Measurements from ENCODE around the gene SYT2.
"Not testable (repeated sequence)": the region's sequence is repeated elsewhere in the genome, so short reads cannot be mapped to it uniquely, and the experiment has no call there.

The SYT2 gene

GRCh38 chr1:202625416-202626360 lies 84.6 kb downstream of the SYT2 start:
- Histone ChIP-seq H2AFZ (ENCODE audit: low read depth, low read length) (no peak overlapping the region), H3K27ac (ENCODE audit: low read length) (no peak overlapping the region), H3K9me3 (ENCODE audit: insufficient read depth, low read length, severe bottlenecking) (no peaks in the 10 kb centered on the region), H3K4me3 (ENCODE audit: low read depth in 1 of 2, low read length in 2 of 2) (no peak overlapping the region), H3K4me2 (ENCODE audit: insufficient read depth, low read length) (no peak overlapping the region), H3K79me2 (ENCODE audit: insufficient read depth, low read length) (no peaks in the 10 kb centered on the region), H3K36me3 (ENCODE audit: insufficient read depth, low read length) (no peaks in the 10 kb centered on the region), H3K9ac (ENCODE audit: low read depth, low read length) (no peak overlapping the region), H3K27me3 (ENCODE audit: insufficient read depth, low read length, poor library complexity) (no peaks in the 10 kb centered on the region), H3K4me1 (ENCODE audit: insufficient read depth, low read length) (peaks cover 11% of the 10 kb centered on the region), H4K20me1 (ENCODE audit: insufficient read depth, low read length) (peaks cover 7% of the 10 kb centered on the region; the same call in 1 of the 2 replicates)
- TF ChIP-seq CTCF (IDR thresholded peaks at IDR 0.05; ENCODE audit: borderline replicate concordance, extremely low read depth, low read length, poor library complexity, severe bottlenecking), result peak; percentile 70
- TF ChIP-seq EZH2 (IDR thresholded peaks at IDR 0.05; ENCODE audit: borderline replicate concordance, low read depth, low read length, severe bottlenecking), result no peak
- ATAC-seq (ENCODE audit: insufficient read depth, low read depth) (peak; percentile 74), DNase-seq (peak; percentile 68)

DNA sequence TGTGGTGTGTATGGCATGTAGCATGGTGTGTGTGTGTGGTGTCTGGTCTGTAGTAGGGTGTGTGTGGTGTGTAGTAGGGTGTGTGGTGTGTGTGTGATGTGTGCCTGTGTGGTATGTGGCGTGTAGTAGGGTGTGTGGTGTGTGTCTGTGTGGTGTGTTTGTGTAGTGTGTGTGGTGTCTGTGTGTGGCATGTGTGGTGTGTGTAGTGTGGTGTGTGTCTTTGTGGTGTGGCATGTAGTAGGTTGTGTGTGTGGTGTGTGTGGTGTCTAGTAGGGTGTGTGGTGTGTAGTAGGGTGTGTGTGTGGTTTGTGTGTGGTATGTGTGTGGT lies 85.5 kb downstream of the SYT2 start:
- Histone ChIP-seq H3K4me3 (ENCODE audit: low read depth in 1 of 2, low read length in 2 of 2) (no peak overlapping the region), H2AFZ (ENCODE audit: low read depth, low read length) (no peak overlapping the region), H3K27ac (ENCODE audit: low read length) (no peak overlapping the region), H3K4me2 (ENCODE audit: insufficient read depth, low read length) (no peak overlapping the region), H3K36me3 (ENCODE audit: insufficient read depth, low read length) (no peaks in the 10 kb centered on the region), H3K9me3 (ENCODE audit: insufficient read depth, low read length, severe bottlenecking) (no peaks in the 10 kb centered on the region), H4K20me1 (ENCODE audit: insufficient read depth, low read length) (peaks cover 7% of the 10 kb centered on the region; the same call in 1 of the 2 replicates), H3K9ac (ENCODE audit: low read depth, low read length) (no peak overlapping the region), H3K27me3 (ENCODE audit: insufficient read depth, low read length, poor library complexity) (no peaks in the 10 kb centered on the region), H3K79me2 (ENCODE audit: insufficient read depth, low read length) (no peaks in the 10 kb centered on the region), H3K4me1 (ENCODE audit: insufficient read depth, low read length) (peaks cover 11% of the 10 kb centered on the region)
- DNase-seq (no peak), ATAC-seq (ENCODE audit: insufficient read depth, low read depth) (no peak)
- TF ChIP-seq EZH2 (IDR thresholded peaks at IDR 0.05; ENCODE audit: borderline replicate concordance, low read depth, low read length, severe bottlenecking) (no peak), CTCF (IDR thresholded peaks at IDR 0.05; ENCODE audit: borderline replicate concordance, extremely low read depth, low read length, poor library complexity, severe bottlenecking) (no peak)

DNA sequence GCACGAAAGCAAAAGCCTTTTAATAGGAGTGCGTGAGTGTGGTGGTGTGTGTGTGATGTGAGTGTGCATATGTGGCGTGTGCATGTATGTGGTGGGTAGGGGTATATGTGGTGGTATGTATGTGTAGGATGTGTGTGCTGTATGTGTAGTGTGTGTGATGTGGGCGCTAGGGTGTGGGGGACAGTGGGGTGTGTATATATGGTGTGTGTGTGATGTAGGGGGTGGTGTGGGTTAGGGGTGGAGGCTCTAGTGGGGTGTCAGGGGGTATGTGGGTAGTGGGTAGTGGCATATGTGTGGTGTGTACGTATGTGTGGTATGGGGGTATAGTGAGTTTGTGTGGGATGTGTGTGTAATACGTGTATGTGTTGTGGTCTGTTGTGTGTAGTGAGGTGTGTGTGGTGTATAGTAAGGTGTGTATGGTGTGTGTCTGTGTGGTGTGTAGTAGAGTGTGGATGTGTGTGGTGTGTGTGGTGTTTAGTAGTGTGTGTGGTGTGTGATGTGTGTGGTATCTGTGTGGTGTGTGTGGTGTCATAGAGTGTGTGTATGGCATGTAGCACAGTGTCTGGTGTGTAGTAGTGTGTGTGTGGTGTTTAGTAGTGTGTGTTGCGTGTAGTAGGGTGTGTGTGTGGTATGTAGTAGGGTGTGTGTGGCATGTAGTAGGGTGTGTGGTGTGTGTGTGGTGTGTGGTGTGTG lies 86.0 kb downstream of the SYT2 start:
- DNase-seq, result no peak
- Histone ChIP-seq H2AFZ (ENCODE audit: low read depth, low read length) (no peak overlapping the region), H3K79me2 (ENCODE audit: insufficient read depth, low read length) (no peaks in the 10 kb centered on the region)

GRCh38 chr1:202623476-202623875 lies 86.8 kb downstream of the SYT2 start:
- H3K4me3 ChIP-seq (ENCODE audit: low read depth in 1 of 2, low read length in 2 of 2); H3K27me3 ChIP-seq (ENCODE audit: insufficient read depth, low read length, poor library complexity): not testable (repeated sequence)

More for the DNA sequence above, 86.0 kb downstream of the SYT2 start:
- H3K36me3 ChIP-seq (ENCODE audit: insufficient read depth, low read length), result no peaks in the 10 kb centered on the region
- no peak for TF ChIP-seq EZH2 (IDR thresholded peaks at IDR 0.05; ENCODE audit: borderline replicate concordance, low read depth, low read length, severe bottlenecking)
- TF ChIP-seq CTCF (IDR thresholded peaks at IDR 0.05; ENCODE audit: borderline replicate concordance, extremely low read depth, low read length, poor library complexity, severe bottlenecking), result no peak
- H3K4me1 ChIP-seq (ENCODE audit: insufficient read depth, low read length), result peaks cover 11% of the 10 kb centered on the region
- H3K4me2 ChIP-seq (ENCODE audit: insufficient read depth, low read length), result no peak overlapping the region
- no peak overlapping the region for H3K9ac ChIP-seq (ENCODE audit: low read depth, low read length)
- no peaks in the 10 kb centered on the region for H3K27me3 ChIP-seq (ENCODE audit: insufficient read depth, low read length, poor library complexity)
- no peak for ATAC-seq (ENCODE audit: insufficient read depth, low read depth)
- no peak overlapping the region for H3K4me3 ChIP-seq (ENCODE audit: low read depth in 1 of 2, low read length in 2 of 2)
- H4K20me1 ChIP-seq (ENCODE audit: insufficient read depth, low read length), result peaks cover 7% of the 10 kb centered on the region; the same call in 1 of the 2 replicates
- H3K27ac ChIP-seq (ENCODE audit: low read length), result no peak overlapping the region
- no peaks in the 10 kb centered on the region for H3K9me3 ChIP-seq (ENCODE audit: insufficient read depth, low read length, severe bottlenecking)

More at GRCh38 chr1:202623476-202623875, 86.8 kb downstream of the SYT2 start:
- not testable (repeated sequence) for H3K9me3 ChIP-seq (ENCODE audit: insufficient read depth, low read length, severe bottlenecking); H3K27ac ChIP-seq (ENCODE audit: low read length); H3K4me2 ChIP-seq (ENCODE audit: insufficient read depth, low read length); H3K36me3 ChIP-seq (ENCODE audit: insufficient read depth, low read length); H3K9ac ChIP-seq (ENCODE audit: low read depth, low read length); H3K79me2 ChIP-seq (ENCODE audit: insufficient read depth, low read length); H2AFZ ChIP-seq (ENCODE audit: low read depth, low read length); DNase-seq; ATAC-seq (ENCODE audit: insufficient read depth, low read depth); H4K20me1 ChIP-seq (ENCODE audit: insufficient read depth, low read length); H3K4me1 ChIP-seq (ENCODE audit: insufficient read depth, low read length)

Data from DND-41 (cell line).